NCI-H524 (cell line): ENCODE measurements around the gene TNIK.

ENCODE experiments used
- DNase-seq, 2 experiments: peaks; one replicate each; lab custom pipeline; 2025; lab: John Stamatoyannopoulos, UW

TNIK gene

GRCh38 chr3:171384101-171384891 is 75.9 kb downstream of the TNIK start:
- DNase-seq, result peak in 1 of 2 experiments; percentile 57

- DNase-seq, result no peak
Observed at GRCh38 chr3:171383206-171384018, 76.8 kb downstream of the TNIK start.

GRCh38 chr3:171382347-171382746 is 77.9 kb downstream of the TNIK start:
- peak in 1 of 2 experiments; percentile 46 for DNase-seq

- DNase-seq, result peak; percentile 95 to 99
Observed at GRCh38 chr3:171380711-171381425, 79.3 kb downstream of the TNIK start.

- no peak for DNase-seq
Observed at GRCh38 chr3:171379961-171380483, 80.2 kb downstream of the TNIK start.

- DNase-seq, result no peak
Observed at GRCh38 chr3:171379281-171379680, 80.9 kb downstream of the TNIK start.

- no peak for DNase-seq
Observed at GRCh38 chr3:171378586-171378985, 81.6 kb downstream of the TNIK start.

GRCh38 chr3:171377859-171378258 is 82.3 kb downstream of the TNIK start:
- no peak for DNase-seq

- DNase-seq, result no peak
Observed at GRCh38 chr3:171376596-171376947, 83.6 kb downstream of the TNIK start.

- DNase-seq, result peak in 1 of 2 experiments; percentile 28
Observed at GRCh38 chr3:171375666-171376595, 84.3 kb downstream of the TNIK start.

GRCh38 chr3:171374661-171375285 is 85.4 kb downstream of the TNIK start:
- peak; percentile 35 to 61 for DNase-seq

- peak; percentile 58 to 86 for DNase-seq
Observed at GRCh38 chr3:171374260-171374659, 85.9 kb downstream of the TNIK start.

GRCh38 chr3:171373711-171374110 is 86.5 kb downstream of the TNIK start:
- DNase-seq, result peak; percentile 96 to 98

- no peak for DNase-seq
Observed at GRCh38 chr3:171372694-171373093, 87.5 kb downstream of the TNIK start.

- peak in 1 of 2 experiments; percentile 27 for DNase-seq
Observed at GRCh38 chr3:171371354-171371753, 88.9 kb downstream of the TNIK start.

- DNase-seq, result no peak
Observed at GRCh38 chr3:171369156-171369555, 91.0 kb downstream of the TNIK start.

- DNase-seq, result peak; percentile 86 to 93
Observed at GRCh38 chr3:171366738-171367137, 93.5 kb downstream of the TNIK start.

GRCh38 chr3:171366043-171366442 is 94.2 kb downstream of the TNIK start:
- DNase-seq, result no peak

GRCh38 chr3:171365489-171365888 is 94.7 kb downstream of the TNIK start:
- peak; percentile 85 to 95 for DNase-seq

GRCh38 chr3:171364500-171364899 is 95.7 kb downstream of the TNIK start:
- DNase-seq, result no peak

GRCh38 chr3:171363202-171363601 is 97.0 kb downstream of the TNIK start:
- DNase-seq, result peak; percentile 28 to 74
